ENCODE data around the gene VKORC1.

Gene VKORC1

DNA sequence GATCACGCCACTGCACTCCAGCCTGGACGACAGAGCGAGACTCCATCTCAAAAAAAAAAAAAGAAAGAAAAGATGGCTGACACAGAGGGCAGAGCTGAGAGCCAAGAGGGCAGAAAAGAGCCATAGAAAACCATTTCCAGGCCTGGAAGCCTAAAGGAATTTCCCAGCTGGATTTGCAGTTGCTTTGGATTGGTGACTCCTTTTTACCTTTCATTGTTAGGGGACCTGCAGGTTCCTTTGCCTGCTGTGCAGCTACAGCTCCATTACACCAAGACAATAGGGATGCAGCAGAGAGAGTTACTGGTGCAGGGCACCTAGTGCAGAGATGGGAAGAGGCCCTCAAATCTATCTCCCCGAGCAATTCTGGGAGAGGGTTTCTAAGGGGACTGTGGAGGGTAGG, 39.0 kb downstream of the VKORC1 start:
- TF ChIP-seq ISL1 (CRISPR knock-in tag; IDR thresholded peaks at IDR 0.05): no peak
- ATAC-seq: no peak

DNA sequence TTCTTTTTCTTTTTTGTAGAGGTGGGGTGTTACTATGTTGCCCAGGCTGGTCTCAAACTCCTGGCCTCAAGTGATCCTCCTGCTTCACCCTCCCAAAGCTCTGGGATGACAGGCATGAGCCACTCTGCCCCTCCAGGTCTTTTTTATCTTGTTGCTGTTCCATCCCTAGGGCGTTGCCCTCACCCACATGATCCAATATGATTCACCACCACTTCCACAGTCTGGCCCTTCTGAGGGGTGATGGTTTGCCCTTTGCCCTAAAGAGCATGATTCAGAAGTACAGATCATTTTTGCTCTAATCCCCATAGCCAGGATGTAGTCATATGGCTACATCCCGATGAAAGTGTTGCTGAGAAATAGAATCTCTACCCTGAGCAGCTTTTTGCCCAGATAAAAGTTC, 42.5 kb downstream of the VKORC1 start:
- no peak for TF ChIP-seq GLIS3 (CRISPR knock-in tag; IDR thresholded peaks at IDR 0.05)
- TF ChIP-seq CSDC2 (CRISPR knock-in tag; IDR thresholded peaks at IDR 0.05): no peak
- TF ChIP-seq ZNF70 (CRISPR knock-in tag; IDR thresholded peaks at IDR 0.05): no peak
- no peak for TF ChIP-seq ESRRG (CRISPR knock-in tag; IDR thresholded peaks at IDR 0.05)
- no peak for TF ChIP-seq ZNF8 (CRISPR knock-in tag; IDR thresholded peaks at IDR 0.05)
- TF ChIP-seq OSR1 (CRISPR knock-in tag; IDR thresholded peaks at IDR 0.05): no peak
- TF ChIP-seq TOX (CRISPR knock-in tag; IDR thresholded peaks at IDR 0.05; ENCODE audit: borderline replicate concordance): no peak
- peak; percentile 78 for ATAC-seq

DNA sequence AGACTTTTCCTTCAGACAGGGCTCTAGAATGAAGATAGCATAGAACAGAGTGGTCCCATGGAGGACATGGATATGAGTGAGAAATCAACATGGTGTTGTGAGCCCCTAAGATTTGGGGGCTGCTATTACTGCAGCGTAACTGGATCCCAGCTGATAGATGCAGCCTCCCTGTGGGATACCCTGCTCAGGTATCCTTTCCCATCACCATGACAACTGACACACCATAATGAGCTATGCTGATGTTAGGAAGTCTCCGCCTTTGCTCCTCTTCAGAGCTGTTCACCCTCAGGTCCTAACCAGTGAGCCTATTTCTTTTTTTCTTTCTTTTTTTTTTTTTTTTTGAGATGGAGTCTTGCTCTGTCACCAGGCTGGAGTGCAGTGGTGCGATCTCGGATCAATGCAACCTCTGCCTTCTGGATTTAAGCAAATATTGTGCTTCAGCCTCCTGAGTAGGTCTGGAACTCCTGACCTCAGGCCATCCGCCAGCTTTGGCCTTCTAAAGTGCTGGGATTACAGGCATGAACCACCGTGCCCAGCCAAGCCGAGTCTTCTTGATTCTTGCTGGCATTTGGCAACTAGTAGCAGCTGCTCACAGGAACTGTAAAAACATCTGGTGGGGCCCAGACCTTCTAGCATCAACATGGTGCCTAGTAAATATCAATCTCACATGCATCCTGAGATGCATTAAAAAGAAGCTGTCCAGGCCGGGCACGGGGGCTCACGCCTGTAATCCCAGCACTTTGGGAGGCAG, 44.1 kb downstream of the VKORC1 start:
- TF ChIP-seq TCF4 (CRISPR knock-in tag; IDR thresholded peaks at IDR 0.05; ENCODE audit: borderline replicate concordance): no peak
- TF ChIP-seq ZNF565 (CRISPR knock-in tag; conservative IDR thresholded peaks at IDR 0.05; ENCODE audit: low read depth): no peak
- TF ChIP-seq, protein P1, sequence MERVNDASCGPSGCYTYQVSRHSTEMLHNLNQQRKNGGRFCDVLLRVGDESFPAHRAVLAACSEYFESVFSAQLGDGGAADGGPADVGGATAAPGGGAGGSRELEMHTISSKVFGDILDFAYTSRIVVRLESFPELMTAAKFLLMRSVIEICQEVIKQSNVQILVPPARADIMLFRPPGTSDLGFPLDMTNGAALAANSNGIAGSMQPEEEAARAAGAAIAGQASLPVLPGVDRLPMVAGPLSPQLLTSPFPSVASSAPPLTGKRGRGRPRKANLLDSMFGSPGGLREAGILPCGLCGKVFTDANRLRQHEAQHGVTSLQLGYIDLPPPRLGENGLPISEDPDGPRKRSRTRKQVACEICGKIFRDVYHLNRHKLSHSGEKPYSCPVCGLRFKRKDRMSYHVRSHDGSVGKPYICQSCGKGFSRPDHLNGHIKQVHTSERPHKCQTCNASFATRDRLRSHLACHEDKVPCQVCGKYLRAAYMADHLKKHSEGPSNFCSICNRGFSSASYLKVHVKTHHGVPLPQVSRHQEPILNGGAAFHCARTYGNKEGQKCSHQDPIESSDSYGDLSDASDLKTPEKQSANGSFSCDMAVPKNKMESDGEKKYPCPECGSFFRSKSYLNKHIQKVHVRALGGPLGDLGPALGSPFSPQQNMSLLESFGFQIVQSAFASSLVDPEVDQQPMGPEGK (CRISPR knock-in tag; IDR thresholded peaks at IDR 0.05; ENCODE audit: borderline replicate concordance): no peak
- TF ChIP-seq, protein P2, sequence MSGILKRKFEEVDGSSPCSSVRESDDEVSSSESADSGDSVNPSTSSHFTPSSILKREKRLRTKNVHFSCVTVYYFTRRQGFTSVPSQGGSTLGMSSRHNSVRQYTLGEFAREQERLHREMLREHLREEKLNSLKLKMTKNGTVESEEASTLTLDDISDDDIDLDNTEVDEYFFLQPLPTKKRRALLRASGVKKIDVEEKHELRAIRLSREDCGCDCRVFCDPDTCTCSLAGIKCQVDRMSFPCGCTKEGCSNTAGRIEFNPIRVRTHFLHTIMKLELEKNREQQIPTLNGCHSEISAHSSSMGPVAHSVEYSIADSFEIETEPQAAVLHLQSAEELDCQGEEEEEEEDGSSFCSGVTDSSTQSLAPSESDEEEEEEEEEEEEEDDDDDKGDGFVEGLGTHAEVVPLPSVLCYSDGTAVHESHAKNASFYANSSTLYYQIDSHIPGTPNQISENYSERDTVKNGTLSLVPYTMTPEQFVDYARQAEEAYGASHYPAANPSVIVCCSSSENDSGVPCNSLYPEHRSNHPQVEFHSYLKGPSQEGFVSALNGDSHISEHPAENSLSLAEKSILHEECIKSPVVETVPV (CRISPR knock-in tag; IDR thresholded peaks at IDR 0.05): no peak
- TF ChIP-seq RARB (CRISPR knock-in tag; IDR thresholded peaks at IDR 0.05): no peak
- TF ChIP-seq ARNTL (CRISPR knock-in tag; IDR thresholded peaks at IDR 0.05; ENCODE audit: borderline replicate concordance, low read depth): no peak
- TF ChIP-seq ESRRG (CRISPR knock-in tag; IDR thresholded peaks at IDR 0.05): no peak
- no peak for TF ChIP-seq ZNF70 (CRISPR knock-in tag; IDR thresholded peaks at IDR 0.05)
- TF ChIP-seq ZC3H10 (CRISPR knock-in tag; IDR thresholded peaks at IDR 0.05): no peak
- TF ChIP-seq OSR1 (CRISPR knock-in tag; IDR thresholded peaks at IDR 0.05): no peak
- TF ChIP-seq ZFP30 (CRISPR knock-in tag; IDR thresholded peaks at IDR 0.05): no peak
- no peak for TF ChIP-seq TOX (CRISPR knock-in tag; IDR thresholded peaks at IDR 0.05; ENCODE audit: borderline replicate concordance)
- ATAC-seq: no peak

DNA sequence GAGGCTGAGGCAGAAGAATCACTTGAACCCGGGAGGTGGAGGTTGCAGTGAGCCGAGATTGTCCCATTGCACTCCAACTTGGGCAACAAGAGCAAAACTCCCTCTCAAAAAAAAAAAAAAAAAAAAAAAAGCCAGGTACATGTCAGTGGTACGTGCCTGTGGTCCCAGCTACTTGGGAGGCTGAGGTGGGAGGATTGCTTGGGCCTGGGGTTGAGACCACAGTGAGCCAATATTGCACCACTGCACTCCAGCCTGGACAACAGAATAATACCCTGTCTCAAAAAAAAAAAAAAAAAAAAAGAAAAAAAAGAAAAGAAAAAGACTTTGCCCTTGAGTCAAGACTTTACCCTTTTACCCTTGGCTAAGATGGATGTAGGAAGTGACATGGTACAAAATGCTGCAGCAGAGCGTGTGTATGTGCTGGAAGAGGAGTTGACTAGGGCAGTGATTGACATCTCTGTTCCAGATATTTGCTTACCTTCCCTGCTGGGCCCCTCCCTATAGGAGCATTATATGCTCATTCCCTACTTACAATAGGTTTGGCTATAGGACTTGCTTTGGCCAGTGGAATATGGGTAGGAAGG, 50.6 kb downstream of the VKORC1 start:
- ATAC-seq: no peak

More for the DNA sequence above, 50.6 kb downstream of the VKORC1 start:
- TF ChIP-seq, protein P3, sequence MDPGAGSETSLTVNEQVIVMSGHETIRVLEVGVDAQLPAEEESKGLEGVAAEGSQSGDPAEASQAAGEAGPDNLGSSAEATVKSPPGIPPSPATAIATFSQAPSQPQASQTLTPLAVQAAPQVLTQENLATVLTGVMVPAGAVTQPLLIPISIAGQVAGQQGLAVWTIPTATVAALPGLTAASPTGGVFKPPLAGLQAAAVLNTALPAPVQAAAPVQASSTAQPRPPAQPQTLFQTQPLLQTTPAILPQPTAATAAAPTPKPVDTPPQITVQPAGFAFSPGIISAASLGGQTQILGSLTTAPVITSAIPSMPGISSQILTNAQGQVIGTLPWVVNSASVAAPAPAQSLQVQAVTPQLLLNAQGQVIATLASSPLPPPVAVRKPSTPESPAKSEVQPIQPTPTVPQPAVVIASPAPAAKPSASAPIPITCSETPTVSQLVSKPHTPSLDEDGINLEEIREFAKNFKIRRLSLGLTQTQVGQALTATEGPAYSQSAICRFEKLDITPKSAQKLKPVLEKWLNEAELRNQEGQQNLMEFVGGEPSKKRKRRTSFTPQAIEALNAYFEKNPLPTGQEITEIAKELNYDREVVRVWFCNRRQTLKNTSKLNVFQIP (CRISPR knock-in tag; IDR thresholded peaks at IDR 0.05; ENCODE audit: borderline replicate concordance, low read depth): no peak
- no peak for TF ChIP-seq SNAI2 (CRISPR knock-in tag; IDR thresholded peaks at IDR 0.05)
- TF ChIP-seq PPARA (CRISPR knock-in tag; IDR thresholded peaks at IDR 0.05; ENCODE audit: borderline replicate concordance): no peak
- no peak for TF ChIP-seq ZNF565 (CRISPR knock-in tag; conservative IDR thresholded peaks at IDR 0.05; ENCODE audit: low read depth)
- no peak for TF ChIP-seq GLIS3 (CRISPR knock-in tag; IDR thresholded peaks at IDR 0.05)
- no peak for TF ChIP-seq TCF4 (CRISPR knock-in tag; IDR thresholded peaks at IDR 0.05; ENCODE audit: borderline replicate concordance)
- TF ChIP-seq CSDC2 (CRISPR knock-in tag; IDR thresholded peaks at IDR 0.05): no peak
- no peak for TF ChIP-seq ISL1 (CRISPR knock-in tag; IDR thresholded peaks at IDR 0.05)
- TF ChIP-seq, protein P4, sequence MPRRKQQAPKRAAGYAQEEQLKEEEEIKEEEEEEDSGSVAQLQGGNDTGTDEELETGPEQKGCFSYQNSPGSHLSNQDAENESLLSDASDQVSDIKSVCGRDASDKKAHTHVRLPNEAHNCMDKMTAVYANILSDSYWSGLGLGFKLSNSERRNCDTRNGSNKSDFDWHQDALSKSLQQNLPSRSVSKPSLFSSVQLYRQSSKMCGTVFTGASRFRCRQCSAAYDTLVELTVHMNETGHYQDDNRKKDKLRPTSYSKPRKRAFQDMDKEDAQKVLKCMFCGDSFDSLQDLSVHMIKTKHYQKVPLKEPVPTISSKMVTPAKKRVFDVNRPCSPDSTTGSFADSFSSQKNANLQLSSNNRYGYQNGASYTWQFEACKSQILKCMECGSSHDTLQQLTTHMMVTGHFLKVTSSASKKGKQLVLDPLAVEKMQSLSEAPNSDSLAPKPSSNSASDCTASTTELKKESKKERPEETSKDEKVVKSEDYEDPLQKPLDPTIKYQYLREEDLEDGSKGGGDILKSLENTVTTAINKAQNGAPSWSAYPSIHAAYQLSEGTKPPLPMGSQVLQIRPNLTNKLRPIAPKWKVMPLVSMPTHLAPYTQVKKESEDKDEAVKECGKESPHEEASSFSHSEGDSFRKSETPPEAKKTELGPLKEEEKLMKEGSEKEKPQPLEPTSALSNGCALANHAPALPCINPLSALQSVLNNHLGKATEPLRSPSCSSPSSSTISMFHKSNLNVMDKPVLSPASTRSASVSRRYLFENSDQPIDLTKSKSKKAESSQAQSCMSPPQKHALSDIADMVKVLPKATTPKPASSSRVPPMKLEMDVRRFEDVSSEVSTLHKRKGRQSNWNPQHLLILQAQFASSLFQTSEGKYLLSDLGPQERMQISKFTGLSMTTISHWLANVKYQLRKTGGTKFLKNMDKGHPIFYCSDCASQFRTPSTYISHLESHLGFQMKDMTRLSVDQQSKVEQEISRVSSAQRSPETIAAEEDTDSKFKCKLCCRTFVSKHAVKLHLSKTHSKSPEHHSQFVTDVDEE (CRISPR knock-in tag; IDR thresholded peaks at IDR 0.05): no peak
- TF ChIP-seq BACH2 (CRISPR knock-in tag; IDR thresholded peaks at IDR 0.05; ENCODE audit: borderline replicate concordance): no peak
- no peak for TF ChIP-seq ZFP30 (CRISPR knock-in tag; IDR thresholded peaks at IDR 0.05)
- TF ChIP-seq ZC3H10 (CRISPR knock-in tag; IDR thresholded peaks at IDR 0.05): no peak
- TF ChIP-seq, protein P2 (CRISPR knock-in tag; IDR thresholded peaks at IDR 0.05): no peak
- no peak for TF ChIP-seq ARNTL (CRISPR knock-in tag; IDR thresholded peaks at IDR 0.05; ENCODE audit: borderline replicate concordance, low read depth)
- no peak for TF ChIP-seq RARB (CRISPR knock-in tag; IDR thresholded peaks at IDR 0.05)
- no peak for TF ChIP-seq ZNF70 (CRISPR knock-in tag; IDR thresholded peaks at IDR 0.05)

Measured in SK-N-SH treated with all-trans-retinoic acid at 6 μM for 48 hours (cell line).